Hypothalamus (tissue), 51 donors: ENCODE results near the gene FHIT.
"Not testable (repeated sequence)": the region's sequence is repeated elsewhere in the genome, so short reads cannot be mapped to it uniquely, and the experiment has no call there.

Experiments
- DNase-seq, 51 donors: peaks; one replicate each; lab custom pipeline; 2025; lab: John Stamatoyannopoulos, UW

The FHIT gene

DNA sequence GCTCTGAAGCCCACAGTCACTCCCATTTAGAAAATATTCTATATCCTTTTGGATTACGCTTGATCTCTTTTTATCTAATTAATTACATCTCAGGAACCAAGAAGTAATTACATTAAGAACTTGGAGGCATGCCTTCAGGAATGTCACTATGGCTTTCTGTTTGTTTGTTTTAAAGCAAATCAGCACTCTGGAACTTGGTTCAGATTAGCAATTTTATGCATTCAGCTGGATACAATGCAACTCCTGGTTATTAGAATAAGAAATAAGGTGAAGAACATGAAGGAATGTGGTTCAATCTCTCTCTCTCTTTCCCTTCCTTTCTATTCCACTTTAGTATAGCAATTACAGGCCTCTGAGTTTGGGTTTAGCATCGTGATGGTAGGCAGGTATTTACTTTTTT lies 235.8 kb downstream of the FHIT start:
- DNase-seq = no peak

DNA sequence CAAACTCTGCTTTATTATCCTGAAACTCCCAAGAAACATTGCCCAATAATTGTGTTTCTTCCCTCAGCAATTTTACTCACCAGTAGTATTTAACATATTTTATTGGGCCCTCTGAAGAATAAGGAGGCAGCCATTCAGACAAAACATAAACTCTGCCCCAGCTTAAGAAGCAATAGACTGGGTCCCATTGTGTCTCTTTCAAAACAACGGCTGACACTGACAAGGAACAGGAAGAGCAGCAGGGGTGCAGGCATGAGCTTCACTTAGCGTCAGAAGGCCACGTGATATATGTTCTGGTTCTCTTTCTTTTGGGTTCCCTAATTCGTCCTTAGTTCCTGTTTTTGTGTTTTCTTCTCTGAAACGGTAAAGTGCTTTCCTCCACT lies 242.3 kb downstream of the FHIT start:
- DNase-seq = peak in 15 of 51 donors; percentile 1 to 23 (median 6)

DNA sequence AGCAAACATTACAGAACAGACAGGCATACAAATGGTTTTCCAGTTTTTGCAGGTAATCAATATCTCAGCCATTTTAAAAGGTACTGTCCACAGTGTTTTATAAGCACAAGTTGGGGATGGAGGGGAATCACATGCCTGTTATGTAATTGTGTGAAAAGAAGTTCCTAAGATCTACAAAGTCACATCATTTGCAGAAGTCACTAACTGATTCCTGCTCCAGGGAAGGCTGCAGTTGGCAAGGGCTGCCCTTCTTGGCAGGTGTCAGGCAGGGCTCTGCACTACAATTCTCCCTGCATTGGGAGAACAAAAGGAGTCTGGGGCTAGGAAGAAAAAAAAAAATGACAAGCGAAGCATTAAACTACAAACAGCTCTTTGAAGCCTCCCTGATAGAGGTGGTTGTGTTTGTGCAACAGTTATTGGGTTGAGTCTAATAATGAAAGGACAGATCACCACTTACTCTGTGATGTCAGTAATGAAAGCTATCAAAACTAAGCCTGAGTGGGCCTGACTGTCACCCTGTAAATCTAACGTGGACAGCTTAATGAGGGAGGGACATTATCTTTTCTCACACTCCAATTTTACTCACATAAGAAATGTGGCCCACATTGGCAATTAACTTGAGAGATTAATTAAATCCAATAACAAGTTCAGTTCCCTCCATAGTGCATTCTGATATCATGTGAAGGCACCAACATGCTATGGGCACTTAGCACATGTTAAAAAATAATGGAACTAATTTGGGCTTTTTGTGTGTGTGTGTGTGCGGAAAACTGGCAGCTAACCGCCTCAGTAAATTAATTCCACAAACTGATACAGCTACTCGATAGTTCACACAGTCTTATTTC lies 242.9 kb downstream of the FHIT start:
- peak in 2 of 51 donors; percentile 1 to 2 for DNase-seq

DNA sequence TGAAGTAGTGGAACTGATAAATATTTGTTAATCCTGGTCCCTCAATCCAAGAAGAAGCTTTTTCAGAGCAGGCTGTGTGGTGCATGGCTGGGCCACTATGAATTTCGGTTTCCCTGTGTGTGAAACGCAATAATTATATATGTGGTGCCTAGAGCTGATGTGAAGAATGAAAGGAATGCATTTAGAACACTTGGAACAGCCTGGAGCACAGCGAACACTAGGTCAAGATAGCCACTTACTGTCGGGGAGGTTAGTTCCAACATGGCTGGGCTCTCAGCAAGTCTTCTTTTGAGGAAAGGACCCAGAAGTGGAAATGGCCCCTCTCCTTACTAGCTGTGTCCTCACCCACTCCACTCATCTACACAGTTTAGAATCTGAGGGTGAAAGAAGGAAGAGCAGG lies 245.7 kb downstream of the FHIT start:
- no peak for DNase-seq

DNA sequence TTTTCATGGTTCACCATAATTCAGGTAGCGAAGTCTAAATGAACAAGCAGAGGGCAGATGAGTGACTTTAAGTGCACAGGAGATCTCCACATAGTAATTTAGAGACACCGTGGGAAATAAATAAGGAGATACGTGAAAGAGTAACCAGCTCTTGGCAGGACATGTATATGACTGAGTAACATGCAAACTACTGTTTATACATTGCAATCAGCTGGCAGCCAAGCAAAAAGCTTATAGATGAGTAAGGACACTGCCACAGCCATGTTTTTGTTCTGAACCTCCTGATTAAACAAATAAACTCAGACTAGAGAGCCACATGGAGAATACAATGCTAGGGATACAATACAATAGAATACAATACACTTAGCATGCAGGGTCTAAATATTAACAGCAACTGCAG lies 252.4 kb downstream of the FHIT start:
- no peak for DNase-seq

DNA sequence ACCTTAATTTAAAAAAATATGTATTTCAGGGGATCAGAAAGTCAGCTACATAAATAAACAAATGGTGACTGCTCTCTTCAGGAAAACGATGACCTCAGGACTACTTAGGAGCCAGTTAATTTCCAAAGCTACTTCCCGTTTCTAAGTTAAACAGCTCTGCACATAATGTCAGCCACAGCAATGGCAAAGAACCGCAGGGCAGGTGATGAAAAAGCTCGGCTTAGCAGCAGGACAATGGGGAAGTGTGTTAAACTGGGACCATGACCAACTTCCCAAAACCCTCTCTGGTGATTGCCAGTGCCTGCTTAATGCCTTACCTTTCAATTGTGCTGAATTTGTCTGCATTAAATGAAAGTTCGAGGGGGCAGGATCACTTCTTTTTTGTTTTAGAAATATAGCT lies 258.9 kb downstream of the FHIT start:
- DNase-seq = peak in 5 of 51 donors; percentile 1 to 14 (median 2)

DNA sequence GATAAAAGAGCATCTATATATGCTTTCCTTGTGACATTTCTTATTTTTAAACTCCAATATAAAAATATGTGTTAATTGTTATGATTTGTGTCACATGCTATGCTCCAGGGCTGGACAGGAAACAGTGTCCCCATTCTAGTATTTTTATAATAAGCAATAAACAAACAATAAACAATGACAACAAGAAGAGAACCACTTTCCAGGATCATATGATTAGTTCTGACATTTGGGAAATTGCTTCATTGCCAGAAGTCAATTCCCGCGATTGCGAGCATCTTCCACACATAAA lies 260.9 kb downstream of the FHIT start:
- DNase-seq = no peak

DNA sequence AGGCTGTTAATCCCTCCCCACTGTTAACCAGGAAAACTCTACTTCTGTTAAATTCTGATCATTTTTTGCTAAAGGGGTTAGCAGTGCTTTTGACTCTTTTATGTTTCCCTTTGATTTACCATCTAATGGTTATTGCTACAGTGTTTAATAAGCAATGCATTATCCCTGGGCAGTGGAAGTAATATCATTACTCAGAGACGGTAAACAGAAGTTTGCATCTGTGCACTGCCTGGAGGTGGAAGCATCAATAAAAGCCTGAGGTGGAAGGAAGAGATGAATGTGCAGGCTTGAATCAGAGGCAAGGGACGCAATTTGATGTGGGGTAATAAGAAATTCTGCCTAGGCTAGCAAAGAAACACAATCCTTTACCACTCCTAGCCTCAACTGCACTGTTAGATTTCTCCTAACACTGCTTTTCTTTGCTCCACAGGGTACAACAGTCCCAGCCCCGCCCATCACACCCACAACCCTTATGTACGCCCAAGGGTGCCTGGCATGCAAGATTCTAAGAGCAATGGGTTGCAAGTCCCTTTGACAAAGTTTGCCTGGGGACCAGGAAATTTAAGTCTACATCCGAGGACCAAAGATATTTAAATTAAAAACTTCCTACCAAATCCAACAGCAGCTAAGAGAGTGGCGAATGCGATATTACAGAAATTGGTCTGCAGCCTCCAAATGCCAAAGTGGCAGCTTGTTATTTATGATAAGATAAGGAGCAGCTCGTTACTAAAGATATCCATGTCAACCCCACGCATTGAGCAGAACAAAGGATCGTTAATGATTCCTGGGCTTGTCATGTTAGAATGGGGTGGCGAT lies 261.4 kb downstream of the FHIT start:
- peak in 1 of 51 donors; percentile 22 for DNase-seq

DNA sequence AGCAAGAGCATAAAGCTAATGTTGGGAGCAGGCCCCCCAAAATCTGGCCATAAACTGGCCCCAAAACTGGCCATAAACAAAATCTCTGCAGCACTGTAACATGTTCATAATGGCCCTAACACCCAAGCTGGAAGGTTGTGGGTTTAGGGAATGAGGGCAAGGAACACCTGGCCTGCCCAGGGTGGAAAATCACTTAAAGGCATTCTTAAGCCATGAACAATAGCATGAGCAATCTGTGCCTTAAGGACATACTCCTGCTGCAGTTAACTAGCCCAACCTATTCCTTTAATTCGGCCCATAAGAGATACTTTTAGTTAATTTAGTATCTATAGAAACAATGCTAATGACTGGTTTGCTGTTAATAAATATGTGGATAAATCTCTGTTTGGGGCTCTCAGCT lies 264.1 kb downstream of the FHIT start:
- not testable (repeated sequence) for DNase-seq

DNA sequence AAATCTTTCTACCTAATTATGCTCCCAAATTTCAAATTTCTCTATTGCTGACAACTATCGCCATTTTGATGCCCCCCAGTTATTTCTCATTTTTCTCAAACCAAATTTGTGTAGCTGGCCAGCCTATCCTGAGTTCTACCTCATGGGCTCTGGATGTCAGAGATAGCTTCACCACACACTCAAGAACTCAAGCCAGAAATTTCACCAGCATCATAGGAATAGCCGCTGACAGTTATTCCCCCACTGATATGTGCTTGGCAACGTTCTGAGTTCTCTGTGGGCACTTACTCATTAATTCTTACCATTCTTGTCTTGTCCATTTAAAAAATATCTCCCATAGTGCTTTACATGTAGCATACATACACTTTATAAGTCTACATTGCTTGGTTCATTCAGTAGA lies 264.7 kb downstream of the FHIT start:
- no peak for DNase-seq

DNA sequence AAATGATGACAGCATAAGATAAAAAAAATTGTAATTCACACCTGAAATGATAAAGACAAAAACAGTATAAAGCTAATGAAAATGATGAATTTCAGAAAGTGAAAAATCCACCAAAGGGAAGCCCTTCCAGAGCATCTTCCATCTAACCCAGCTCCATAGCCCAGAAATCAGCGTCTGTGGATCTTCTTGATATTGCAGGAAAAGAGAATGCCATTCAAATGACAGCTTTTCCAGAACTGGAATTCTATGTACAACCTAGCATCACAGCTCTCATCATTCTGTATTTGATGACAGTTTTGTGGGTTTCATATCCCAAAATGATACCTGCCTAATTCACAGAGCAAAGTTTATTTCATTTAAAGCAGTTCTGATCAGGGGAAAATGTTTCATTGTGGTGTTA lies 267.3 kb downstream of the FHIT start:
- no peak for DNase-seq

DNA sequence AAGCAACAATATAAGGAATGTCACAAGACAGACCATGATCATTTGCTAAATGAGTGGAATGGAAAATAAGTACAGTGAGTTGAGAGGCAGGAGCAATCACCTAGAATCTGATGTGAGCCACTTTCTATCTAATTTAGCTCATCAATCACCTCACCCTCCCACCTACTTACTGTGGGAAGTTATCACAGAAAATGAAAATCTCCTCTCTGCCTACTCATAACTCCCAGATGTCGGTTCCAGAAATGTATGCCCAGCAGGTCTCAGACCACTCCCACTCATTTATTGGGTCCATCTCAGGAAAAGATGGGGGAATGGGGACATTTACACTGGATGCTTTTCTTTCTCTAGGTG lies 270.9 kb downstream of the FHIT start:
- no peak for DNase-seq

DNA sequence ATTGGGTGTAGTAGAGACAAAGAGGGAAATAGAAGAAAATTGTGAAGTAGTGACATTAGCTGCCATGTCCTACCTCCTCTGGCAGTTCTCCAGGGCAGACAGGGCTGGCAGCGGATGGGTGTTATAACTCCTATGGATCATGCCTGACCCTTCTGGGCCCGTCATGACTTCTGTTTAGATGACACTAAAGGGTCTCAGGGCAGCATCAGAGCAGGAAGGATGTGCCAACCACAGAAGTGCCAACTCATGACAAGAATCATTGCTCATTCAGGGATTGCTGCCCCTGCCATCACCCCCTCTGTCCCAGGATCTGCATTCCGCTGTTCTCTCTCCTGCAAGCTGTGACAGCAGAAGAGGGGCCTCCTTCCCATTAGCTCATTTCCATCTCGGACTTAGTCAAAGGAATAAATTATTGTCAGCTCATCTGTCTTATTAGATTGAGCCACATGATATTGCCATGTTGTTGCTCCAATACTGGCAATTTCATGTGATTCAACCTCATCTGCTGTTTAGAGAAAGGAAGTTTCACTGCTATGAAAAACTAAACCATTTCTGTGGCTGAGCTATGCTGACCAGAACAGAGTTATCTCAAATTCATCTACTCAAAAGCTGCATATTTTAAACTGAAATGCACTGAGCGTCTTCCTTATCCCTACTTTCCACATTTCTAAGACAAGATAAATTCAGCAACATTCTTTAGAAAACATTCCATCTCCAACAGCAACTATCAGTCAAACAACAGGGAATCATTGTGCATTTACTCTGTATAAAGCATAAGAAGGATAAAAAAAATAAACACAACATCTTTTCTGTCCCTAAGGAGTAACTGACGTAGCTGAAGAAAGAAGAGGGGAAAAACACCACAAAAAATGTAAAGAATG lies 271.6 kb downstream of the FHIT start:
- no peak for DNase-seq

DNA sequence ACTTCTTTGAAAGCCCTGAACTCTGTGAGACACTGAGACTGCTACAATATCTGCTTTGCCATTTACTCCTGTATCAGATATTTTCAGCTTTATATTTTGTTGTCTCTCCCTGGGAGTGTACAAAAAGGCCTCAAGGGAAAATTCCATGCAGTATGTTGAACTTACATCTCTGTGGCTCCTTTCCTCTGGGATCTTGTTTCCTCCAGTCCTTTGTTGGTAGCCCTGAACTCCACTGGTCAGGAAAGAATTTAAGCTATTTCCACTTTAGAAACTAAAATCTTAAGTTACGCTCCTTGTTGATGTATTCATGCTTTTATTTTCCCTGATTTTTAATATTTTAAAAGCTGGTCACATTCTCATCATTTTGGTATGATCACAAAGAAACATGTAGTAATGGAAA lies 277.9 kb downstream of the FHIT start:
- DNase-seq = no peak

DNA sequence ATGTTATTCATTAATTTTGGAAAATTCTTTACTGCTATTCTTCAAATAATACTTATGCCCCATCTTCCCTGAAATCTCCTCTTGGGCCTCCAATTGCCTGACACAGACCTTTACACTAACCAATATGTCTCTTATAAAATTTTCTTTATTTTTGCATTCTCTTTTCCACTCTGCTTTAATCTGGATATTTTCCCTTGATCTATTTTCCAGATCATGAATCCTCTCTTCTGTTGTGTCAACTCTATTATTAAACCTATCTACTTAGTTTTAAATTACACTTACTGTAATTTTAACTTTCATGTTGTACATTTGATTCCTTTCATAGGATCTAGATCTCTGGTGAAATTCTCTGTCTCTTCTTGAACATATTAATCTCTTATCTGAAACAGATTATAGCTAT lies 278.7 kb downstream of the FHIT start:
- DNase-seq = no peak

DNA sequence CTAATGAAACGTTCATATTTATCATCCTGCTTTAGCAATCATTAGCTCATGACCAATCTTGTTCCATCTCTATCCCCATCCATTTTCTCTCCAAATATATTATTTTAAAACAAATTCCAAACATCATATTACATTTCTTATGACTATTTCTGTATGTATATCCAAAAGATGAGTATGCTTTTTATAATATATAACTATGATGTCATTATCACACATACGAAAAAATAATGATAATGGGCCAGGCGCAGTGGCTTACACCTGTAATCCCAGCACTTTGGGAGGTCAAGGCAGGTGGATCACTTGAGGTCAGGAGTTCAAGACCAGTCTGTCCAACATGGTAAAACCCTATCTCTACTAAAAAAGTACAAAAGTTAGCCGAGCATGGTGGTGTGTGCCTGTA lies 280.4 kb downstream of the FHIT start:
- no peak for DNase-seq

DNA sequence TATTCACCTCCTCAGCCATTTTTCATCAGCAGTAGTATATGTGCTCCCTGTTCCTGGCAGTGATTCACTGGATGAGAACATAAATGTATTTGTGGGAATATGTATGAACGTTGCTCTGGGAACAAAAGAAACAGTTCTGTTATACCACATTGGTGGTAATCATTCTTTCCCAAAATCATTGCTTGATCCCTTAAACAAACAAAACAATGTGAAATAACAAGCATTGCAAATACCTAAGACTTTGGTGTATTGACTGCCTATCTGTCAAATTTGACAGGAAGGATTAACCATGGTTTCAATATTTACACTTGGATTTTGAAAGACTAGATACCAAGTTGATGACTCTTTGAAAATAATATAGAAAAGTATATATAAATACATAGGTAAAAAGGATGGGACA lies 284.1 kb downstream of the FHIT start:
- DNase-seq = no peak

DNA sequence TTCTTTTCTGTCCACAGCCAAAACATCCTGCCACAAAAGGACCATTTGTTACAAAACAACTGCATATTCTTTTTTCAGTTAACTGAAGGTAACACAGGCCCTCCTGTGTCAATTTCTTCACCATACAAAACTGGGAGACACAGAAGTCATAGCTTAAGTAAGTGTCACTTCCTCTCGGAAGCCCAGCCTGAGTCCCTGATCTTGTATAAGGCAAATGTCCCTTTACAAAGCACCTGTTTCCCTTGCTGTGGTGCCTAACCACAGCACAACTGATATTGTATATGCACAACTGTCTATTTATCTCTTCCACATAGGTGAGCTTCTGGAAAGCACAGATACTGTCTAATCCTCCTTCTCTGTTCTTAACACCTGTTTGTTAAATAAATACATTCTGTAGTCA lies 293.7 kb downstream of the FHIT start:
- DNase-seq = no peak

DNA sequence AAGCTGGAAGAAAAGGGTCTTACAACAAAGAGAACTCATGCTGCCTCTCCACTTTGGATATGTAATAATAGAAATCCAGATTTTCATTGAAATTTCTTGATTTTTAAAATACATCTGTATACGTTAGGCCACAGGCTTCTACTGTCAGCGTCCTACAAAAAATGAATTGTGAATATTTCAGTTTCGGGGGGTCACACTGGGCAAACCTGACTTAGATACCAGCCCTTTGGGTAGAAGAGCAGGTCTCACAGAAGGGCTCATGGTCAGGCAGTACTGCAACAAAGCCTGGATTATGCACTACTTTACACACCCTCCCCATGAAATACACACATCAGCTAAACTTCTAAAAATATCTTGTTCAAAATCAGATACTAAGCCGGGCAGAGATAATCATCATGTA lies 294.5 kb downstream of the FHIT start:
- DNase-seq = no peak

DNA sequence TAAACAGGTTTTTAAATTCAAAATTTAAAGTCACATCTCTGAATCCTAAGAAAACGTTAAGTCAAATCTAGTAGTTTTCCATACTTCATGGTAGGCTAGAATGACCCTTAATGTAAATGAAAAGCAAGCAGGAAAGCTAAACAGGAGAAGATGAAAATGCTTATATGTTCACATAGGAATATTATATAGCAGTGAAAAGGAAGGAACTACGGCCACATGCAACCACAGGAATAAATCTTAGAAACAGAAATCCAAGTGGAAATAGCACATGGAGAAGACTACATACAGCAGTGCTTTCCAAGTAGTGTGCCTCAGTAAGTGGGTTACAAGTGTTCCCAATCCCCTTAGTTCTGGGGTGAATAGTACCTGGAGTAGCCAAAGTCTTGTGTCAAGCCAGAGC lies 296.2 kb downstream of the FHIT start:
- no peak for DNase-seq

DNA sequence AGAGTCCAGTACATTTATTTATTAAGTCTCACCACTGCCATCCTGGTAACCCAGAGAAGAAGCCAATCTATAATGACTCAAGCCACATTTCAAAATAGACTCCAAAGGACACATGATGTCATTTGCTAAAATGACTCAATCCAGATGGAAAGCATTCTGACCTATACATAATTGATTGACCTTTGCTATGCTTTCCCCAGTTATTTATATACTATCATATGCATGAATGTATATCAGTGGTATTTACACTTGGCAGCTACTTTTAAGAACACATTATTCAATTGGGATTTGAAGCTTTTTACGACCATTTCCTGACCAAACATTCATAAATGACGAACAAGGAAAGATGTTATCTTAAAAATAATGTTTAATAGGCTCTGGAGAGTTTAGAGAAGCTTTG lies 297.2 kb downstream of the FHIT start:
- DNase-seq = no peak
